Keratinocyte (primary cell): ENCODE measurements around the gene PRPF6. TPM values are rescaled to one million over a fixed set of nuclear protein-coding genes. Genes with fewer than 3 reads are reported as not detected.

Source experiments
- DNase-seq: peaks from one replicate; pipeline ENCODE4 v3.0.0-alpha.2; 2011; ENCODE audit warnings: low read depth, missing footprints, low spot score
- FAIRE-seq: peaks from 2 replicates; lab custom pipeline; 2011; peaks lifted over from hg19 to GRCh38; lab: Jason Lieb, UNC
- H2AFZ ChIP-seq: 2 replicates; pipeline ENCODE4 v1.6.0; 2012; ENCODE audit warnings: low read length, control low read depth, inconsistent platforms; ENCODE audit not compliant: control insufficient read depth
- H3K27ac ChIP-seq: 2 replicates; pipeline ENCODE4 v1.5.1; 2011; ENCODE audit warnings: low read length; ENCODE audit not compliant: control insufficient read depth, insufficient read depth
- H3K27me3 ChIP-seq: 3 replicates; pipeline ENCODE4 v1.6.0; 2011; ENCODE audit warnings: low read length; ENCODE audit not compliant: control insufficient read depth, insufficient read depth; ENCODE audit errors: extremely low read depth
- H3K36me3 ChIP-seq, 2 experiments: 2 replicates in 1 of 2; 3 replicates in 1 of 2; pipeline ENCODE4 v1.5.1; 2011; ENCODE audit warnings: low read length in 2 of 2, mild to moderate bottlenecking in 1 of 2; ENCODE audit not compliant: control insufficient read depth in 2 of 2, insufficient read depth in 2 of 2; ENCODE audit errors: extremely low read depth in 1 of 2
- H3K4me1 ChIP-seq: 3 replicates; pipeline ENCODE4 v1.5.1; 2011; ENCODE audit warnings: low read length; ENCODE audit not compliant: control insufficient read depth, insufficient read depth; ENCODE audit errors: extremely low read depth
- H3K4me2 ChIP-seq: 3 replicates; pipeline ENCODE4 v1.6.0; 2011; ENCODE audit warnings: low read depth, low read length; ENCODE audit not compliant: control insufficient read depth, insufficient read depth; ENCODE audit errors: extremely low read depth
- H3K4me3 ChIP-seq, 3 experiments: fragments of 200-600 bp in 1 of 3; sonication (generic) in 1 of 3; 2 replicates in 2 of 3; 3 replicates in 1 of 3; pipeline ENCODE4 v1.5.1; 2011 to 2016; ENCODE audit warnings: low read length in 3 of 3, mild to moderate bottlenecking in 3 of 3, control low read depth in 2 of 3, inconsistent platforms in 1 of 3, low read depth in 1 of 3, mixed read lengths in 1 of 3, mixed run types in 1 of 3, moderate library complexity in 1 of 3; ENCODE audit not compliant: control insufficient read depth in 2 of 3, insufficient read depth in 2 of 3; ENCODE audit errors: extremely low read depth in 1 of 3
- H3K79me2 ChIP-seq: 2 replicates; pipeline ENCODE4 v1.6.0; 2012; ENCODE audit warnings: low read length; ENCODE audit not compliant: control insufficient read depth, insufficient read depth
- H3K9ac ChIP-seq: 3 replicates; pipeline ENCODE4 v1.6.0; 2011; ENCODE audit warnings: low read length; ENCODE audit not compliant: control insufficient read depth, insufficient read depth; ENCODE audit errors: extremely low read depth
- H3K9me1 ChIP-seq: 3 replicates; pipeline ENCODE4 v1.6.0; 2011; ENCODE audit warnings: low read length; ENCODE audit not compliant: control insufficient read depth, insufficient read depth; ENCODE audit errors: extremely low read depth
- H3K9me3 ChIP-seq: 2 replicates; pipeline ENCODE4 v1.5.1; 2012; ENCODE audit warnings: low read depth, low read length; ENCODE audit not compliant: control insufficient read depth
- H4K20me1 ChIP-seq: 3 replicates; pipeline ENCODE4 v1.6.0; 2011; ENCODE audit warnings: low read length; ENCODE audit not compliant: control insufficient read depth, insufficient read depth; ENCODE audit errors: extremely low read depth
- EZH2 ChIP-seq: IDR thresholded peaks from one replicate; pipeline ENCODE4 v1.6.1; 2012; ENCODE audit warnings: inconsistent platforms, mild to moderate bottlenecking, low read length, moderate library complexity
- dilution Hi-C: fragments of 300-500 bp; cut with MboI; formaldehyde crosslinking; loops from one replicate; pipeline ENCODE4 v1.7.0; 2020; ENCODE audit warnings: low sequenced_read_pairs; ENCODE audit not compliant: extremely low pct_ligation_motif_present
- polyA plus RNA-seq, 5 experiments: library from polyadenylated mRNA; depleted of rRNA in 3 of 5; stranded (reverse) in 3 of 5; stranded (forward) in 1 of 5; unstranded in 1 of 5; fragments of >200 nt; gene quantifications; 1 replicate in 1 of 5; 2 replicates in 3 of 5; 3 replicates in 1 of 5; pipeline versions ENCODE4 v1.2.1 to v1.2.3, GENCODE V29; 2011 to 2012; ENCODE audit warnings: missing spikeins in 2 of 5, low read depth in 1 of 5, low replicate concordance in 1 of 5
- TF ChIP-seq, protein P1 (sequence below), 3 experiments: IDR thresholded peaks in 1 of 3; conservative IDR thresholded peaks in 1 of 3; optimal IDR thresholded peaks in 1 of 3; 2 replicates in 2 of 3; 3 replicates in 1 of 3; pipeline versions ENCODE3 to v1.5.1; 2011; ENCODE audit warnings: low read length in 3 of 3, mild to moderate bottlenecking in 3 of 3, moderate library complexity in 2 of 3, control low read depth in 1 of 3, inconsistent platforms in 1 of 3; ENCODE audit not compliant: insufficient read depth in 2 of 3; ENCODE audit errors: extremely low read depth in 1 of 3

Gene PRPF6
- polyA plus RNA-seq, 1 donor (not counting 4 experiments of a cell fraction or from before 2014, with no cell fraction given) = 30.5 TPM

GRCh38 chr20:64052326-64052722, 71.4 kb downstream of the PRPF6 start:
- FAIRE-seq (no peak), DNase-seq (no peak)
- dilution Hi-C loops = no loop called here
- H3K27me3 ChIP-seq = peaks cover 27% of the 10 kb centered on the region
- no peak overlapping the region for H3K4me2 ChIP-seq
- TF ChIP-seq, protein P1, sequence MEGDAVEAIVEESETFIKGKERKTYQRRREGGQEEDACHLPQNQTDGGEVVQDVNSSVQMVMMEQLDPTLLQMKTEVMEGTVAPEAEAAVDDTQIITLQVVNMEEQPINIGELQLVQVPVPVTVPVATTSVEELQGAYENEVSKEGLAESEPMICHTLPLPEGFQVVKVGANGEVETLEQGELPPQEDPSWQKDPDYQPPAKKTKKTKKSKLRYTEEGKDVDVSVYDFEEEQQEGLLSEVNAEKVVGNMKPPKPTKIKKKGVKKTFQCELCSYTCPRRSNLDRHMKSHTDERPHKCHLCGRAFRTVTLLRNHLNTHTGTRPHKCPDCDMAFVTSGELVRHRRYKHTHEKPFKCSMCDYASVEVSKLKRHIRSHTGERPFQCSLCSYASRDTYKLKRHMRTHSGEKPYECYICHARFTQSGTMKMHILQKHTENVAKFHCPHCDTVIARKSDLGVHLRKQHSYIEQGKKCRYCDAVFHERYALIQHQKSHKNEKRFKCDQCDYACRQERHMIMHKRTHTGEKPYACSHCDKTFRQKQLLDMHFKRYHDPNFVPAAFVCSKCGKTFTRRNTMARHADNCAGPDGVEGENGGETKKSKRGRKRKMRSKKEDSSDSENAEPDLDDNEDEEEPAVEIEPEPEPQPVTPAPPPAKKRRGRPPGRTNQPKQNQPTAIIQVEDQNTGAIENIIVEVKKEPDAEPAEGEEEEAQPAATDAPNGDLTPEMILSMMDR (optimal IDR thresholded peaks at IDR 0.05 in 1 of 3, IDR thresholded peaks at IDR 0.05 in 1 of 3, conservative IDR thresholded peaks at IDR 0.05 in 1 of 3; ENCODE audit: extremely low read depth in 1 of 3, insufficient read depth in 2 of 3, low read length in 3 of 3) = no peak
- TF ChIP-seq EZH2 = no peak
- H3K36me3 ChIP-seq = no peaks in the 10 kb centered on the region
- H2AFZ ChIP-seq = no peak overlapping the region
- no peak overlapping the region for H3K4me3 ChIP-seq
- H3K79me2 ChIP-seq = no peaks in the 10 kb centered on the region
- H3K27ac ChIP-seq = no peak overlapping the region
- no peaks in the 10 kb centered on the region for H3K9me1 ChIP-seq
- H3K9ac ChIP-seq = no peak overlapping the region
- H3K9me3 ChIP-seq = no peaks in the 10 kb centered on the region
- peaks cover 28% of the 10 kb centered on the region for H3K4me1 ChIP-seq
- H4K20me1 ChIP-seq = peaks cover 2% of the 10 kb centered on the region

DNA sequence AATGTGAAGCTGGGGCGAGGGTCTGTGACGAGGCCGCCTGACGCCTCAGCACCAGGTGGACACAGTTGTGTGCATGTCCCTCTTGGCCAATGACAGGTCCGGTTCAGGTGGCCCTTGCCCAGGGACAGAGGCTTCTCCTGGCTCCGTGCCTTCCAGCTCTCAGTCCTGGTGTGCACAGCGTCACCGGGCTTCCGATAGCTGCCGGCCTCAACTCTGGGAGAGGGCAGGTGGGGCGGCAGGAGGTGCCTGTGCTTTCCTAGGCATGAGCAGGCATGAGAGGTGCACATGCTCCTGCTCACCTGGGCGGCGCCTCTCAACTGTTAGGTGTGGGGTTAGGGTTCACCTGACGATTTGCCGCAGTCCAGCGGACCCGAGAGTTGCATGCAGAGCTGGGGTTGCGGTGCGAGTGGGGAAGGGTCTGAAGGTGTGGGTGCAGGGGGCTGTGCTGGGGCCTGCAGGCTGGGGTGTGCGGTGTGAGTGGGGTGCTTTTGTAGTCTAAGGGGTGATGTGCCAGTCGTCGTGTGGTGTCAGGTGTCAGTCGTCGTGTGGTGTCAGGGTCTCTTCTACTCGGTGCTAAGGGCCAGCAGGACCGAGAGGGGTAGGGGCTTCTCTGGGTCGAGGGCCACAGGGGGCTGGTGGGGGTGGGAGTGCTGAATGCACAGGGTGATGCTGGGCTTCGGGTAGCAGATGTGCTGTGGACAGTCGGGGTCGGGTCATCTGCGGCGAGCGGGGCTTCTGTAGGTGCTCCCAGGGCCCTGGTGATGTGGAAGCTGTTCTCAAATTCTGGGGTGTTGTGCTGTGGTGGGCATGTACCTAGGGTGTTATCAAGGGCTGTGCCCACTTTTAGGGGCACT, 72.3 kb downstream of the PRPF6 start:
- H3K9me3 ChIP-seq = no peaks in the 10 kb centered on the region
- no peaks in the 10 kb centered on the region for H3K9me1 ChIP-seq
- no peak overlapping the region for H3K4me3 ChIP-seq
- FAIRE-seq (no peak), DNase-seq (no peak)
- dilution Hi-C loops = no loop called here
- no peak overlapping the region for H3K27ac ChIP-seq
- TF ChIP-seq, protein P1 (optimal IDR thresholded peaks at IDR 0.05 in 1 of 3, IDR thresholded peaks at IDR 0.05 in 1 of 3, conservative IDR thresholded peaks at IDR 0.05 in 1 of 3; ENCODE audit: extremely low read depth in 1 of 3, insufficient read depth in 2 of 3, low read length in 3 of 3) = peak in 1 of 3 experiments; percentile 2
- TF ChIP-seq EZH2 = no peak
- peaks cover 2% of the 10 kb centered on the region for H4K20me1 ChIP-seq
- no peaks in the 10 kb centered on the region for H3K36me3 ChIP-seq
- H3K79me2 ChIP-seq = no peaks in the 10 kb centered on the region
- H3K9ac ChIP-seq = no peak overlapping the region
- H2AFZ ChIP-seq = no peak overlapping the region
- H3K27me3 ChIP-seq = peaks cover 18% of the 10 kb centered on the region
- H3K4me1 ChIP-seq = peaks cover 28% of the 10 kb centered on the region
- no peak overlapping the region for H3K4me2 ChIP-seq
